ENCODE results near the gene WNK1.
"Not testable (repeated sequence)": the region's sequence is repeated elsewhere in the genome, so short reads cannot be mapped to it uniquely, and the experiment has no call there.

Gene WNK1

DNA sequence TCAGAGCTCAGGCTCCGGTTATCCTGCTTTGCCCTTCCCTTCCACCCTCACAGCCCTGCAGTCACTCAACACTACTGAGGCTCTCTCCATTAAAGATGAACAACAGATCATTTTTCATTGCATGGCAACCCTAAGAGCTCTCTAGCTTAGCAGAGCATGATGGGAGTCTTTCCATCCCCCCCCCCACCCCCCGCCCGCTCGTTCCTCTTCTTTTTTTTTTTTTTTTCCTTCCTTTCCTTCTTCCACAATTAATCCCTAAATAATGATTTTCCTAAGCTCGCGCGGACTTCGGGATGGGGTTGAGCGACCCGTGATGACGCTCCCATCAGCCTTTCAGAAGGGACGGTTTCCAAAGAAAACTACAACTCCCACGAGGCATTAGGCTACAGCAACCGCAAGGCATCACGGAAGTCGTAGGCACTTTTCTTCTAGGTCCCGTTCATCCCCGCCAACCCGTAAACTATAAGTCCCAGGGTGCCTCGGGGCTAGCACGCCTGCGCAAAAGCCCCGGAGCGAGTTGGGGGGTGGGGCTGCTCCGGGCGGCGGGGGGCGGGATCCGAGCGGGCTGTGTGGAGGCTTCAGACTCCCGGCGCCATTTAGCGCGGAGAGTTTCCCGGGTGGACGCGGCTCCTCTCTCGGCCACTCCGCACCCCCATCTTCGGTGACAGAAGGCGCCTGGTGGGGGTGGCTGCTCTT is at the start of gene WNK1:
Gene WNK1 (plus strand): TSS at position 581 of the 696 bp plus-strand sequence. CDS start 987 bp downstream, outside the sequence.
- DNase-seq (ENCODE audit: low spot score), result peak; percentile 99

DNA sequence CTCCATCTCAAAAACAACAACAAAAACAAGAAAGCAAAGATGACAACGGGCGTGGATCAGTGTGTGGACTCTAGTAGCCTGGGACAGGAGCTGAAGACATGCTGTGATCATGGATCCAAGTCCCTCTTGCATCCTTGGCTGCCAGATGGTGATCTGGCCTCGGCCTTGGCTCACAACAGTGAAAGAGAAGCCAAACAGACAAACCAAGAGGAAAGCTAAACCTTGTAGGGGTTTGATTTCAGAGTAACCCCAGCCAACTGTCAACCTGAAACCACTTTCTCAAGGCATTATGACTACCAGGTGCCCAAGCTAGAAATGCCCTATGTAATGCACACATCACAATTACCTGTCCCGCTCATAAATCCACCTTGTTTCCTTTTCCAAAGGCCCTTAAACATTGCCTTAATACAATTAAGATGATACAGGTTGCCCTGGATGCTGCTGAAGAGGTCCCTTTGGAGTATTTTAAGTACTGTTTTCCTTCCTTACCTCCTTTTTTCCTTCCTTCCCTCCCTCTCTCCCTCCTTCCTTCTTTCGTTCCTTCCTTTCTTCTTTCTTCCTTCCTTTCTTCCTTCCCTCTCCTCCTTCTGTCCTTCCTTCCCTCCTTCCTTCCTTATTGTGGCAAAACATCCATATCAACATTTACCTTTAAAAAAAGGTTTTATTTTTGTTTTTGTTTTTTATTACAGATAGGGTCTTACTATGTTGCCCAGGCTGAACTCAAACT is 47.7 kb upstream of the WNK1 start:
- DNase-seq (ENCODE audit: low spot score), result no peak

DNA sequence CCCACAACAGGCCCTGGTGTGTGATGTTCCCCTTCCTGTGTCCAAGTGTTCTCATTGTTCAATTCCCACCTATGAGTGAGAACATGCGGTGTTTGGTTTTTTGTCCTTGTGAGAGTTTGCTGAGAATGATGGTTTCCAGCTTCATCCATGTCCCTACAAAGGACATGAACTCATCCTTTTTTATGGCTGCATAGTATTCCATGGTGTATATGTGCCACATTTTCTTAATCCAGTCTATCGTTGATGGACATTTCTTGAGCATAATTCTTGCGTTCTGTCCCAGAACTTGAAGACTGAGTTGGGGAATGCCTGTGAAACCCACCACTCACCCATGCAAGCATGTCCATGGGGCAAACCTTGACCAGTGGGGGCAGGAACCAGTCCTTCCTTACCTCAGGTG is 44.3 kb upstream of the WNK1 start:
- not testable (repeated sequence) for DNase-seq (ENCODE audit: low spot score)

- DNase-seq (ENCODE audit: low spot score), result no peak
These were observed 42.8 kb upstream of the WNK1 start for GRCh38 chr12:709455-710020.

DNA sequence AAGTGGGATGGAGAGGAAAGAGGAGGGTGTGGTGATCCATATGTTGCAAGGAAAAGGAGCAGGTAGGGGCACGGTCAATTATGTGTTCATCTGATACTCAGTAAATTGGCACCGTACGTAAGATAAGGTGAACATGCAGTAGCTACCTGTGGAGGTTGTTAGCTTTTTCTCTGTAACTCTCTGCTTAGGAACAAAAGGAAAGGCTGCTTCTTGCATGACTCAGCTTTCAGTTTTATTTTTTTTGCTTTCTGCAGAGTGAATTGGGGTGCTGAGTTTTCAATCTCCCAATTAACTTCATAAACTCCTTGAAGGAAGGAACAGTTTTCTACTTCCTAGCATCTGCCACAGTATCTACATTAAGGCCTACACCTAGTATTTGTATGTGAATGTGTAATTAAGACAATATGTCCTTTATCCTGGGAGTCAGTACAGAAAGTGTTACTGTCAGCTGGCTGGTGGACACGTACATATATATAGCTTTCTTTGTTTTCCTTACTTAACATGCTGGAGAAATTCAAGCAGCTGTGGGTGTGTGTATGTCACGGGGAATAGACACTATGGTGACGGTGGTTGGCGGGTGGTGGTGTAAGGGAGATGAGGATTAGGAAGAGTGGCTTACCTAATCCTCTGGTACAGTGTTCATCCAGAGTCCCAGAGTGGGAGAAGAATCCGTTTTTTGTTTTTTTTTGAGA is 40.1 kb upstream of the WNK1 start:
- peak; percentile 48 for DNase-seq (ENCODE audit: low spot score)

DNA sequence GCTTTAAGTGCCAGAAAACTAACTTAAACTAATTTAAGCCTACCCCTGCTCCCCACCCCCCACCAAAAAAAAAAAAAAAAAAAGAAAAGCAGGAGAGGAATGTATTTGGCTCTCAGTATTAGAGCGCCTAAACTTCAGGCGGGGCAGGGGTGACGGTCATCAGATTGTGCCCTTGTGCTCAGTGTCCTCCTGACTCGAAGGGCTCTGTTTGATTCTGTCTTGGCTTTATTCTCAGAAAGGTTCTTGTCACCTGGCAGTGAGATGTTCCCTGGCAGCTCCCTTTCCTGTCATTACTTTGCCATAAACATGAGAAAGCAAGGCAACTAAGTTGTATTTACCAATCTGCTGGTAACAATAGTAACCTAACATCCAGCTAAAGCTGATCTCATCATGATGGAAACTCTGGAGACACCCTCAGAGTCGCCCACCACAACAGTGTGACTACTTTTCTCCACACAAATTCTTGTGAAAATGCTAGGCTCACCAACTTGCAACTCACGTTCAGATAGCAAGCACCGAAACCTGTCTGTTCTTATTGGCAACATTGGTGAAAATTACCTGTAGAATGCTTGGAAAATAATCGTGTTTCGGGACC is 39.0 kb upstream of the WNK1 start:
- no peak for DNase-seq (ENCODE audit: low spot score)

DNA sequence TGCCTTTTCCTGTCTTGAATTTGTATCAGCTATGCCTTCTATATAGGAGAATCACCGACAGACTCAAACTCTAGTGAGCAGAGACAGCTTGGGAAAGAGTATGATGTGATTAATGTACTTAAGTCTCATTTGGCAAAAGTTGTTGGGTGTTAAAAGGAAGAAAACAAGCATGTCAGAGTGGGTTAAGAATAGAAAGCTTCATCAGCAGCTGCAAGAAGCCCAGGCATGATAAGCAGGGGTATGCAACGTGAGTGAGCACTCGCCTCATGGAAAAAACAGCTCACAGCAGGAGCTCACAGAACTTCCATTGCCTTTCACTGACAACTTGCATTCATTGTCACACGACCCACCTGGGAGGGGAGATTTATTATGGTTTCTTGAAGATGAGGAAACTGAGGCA is 35.9 kb upstream of the WNK1 start:
- DNase-seq (ENCODE audit: low spot score), result no peak

- DNase-seq (ENCODE audit: low spot score), result no peak
These were observed 33.6 kb upstream of the WNK1 start for GRCh38 chr12:718756-719102.

- no peak for DNase-seq (ENCODE audit: low spot score)
These were observed 32.0 kb upstream of the WNK1 start for GRCh38 chr12:720231-720941.

- no peak for DNase-seq (ENCODE audit: low spot score)
These were observed 28.1 kb upstream of the WNK1 start for GRCh38 chr12:724194-724855.

DNA sequence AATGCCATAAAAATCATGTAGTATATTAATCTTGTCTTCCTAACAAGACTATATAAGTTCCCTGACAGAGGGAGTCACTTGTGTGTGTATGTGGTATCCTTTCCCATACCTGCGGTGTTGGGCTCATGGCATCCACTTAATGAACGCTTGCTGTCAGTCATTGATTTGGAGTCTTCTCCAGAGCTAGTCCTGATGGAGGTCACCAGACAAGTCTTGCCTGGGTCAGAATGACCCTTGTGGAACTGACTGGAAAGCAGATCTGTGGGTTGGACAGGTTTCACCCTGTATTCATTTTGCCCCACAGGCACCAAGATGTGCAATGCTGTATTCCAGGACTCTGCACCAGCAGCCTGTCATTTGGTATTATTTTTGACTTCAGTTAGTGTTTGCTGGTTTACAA is 27.3 kb upstream of the WNK1 start:
- no peak for DNase-seq (ENCODE audit: low spot score)

DNA sequence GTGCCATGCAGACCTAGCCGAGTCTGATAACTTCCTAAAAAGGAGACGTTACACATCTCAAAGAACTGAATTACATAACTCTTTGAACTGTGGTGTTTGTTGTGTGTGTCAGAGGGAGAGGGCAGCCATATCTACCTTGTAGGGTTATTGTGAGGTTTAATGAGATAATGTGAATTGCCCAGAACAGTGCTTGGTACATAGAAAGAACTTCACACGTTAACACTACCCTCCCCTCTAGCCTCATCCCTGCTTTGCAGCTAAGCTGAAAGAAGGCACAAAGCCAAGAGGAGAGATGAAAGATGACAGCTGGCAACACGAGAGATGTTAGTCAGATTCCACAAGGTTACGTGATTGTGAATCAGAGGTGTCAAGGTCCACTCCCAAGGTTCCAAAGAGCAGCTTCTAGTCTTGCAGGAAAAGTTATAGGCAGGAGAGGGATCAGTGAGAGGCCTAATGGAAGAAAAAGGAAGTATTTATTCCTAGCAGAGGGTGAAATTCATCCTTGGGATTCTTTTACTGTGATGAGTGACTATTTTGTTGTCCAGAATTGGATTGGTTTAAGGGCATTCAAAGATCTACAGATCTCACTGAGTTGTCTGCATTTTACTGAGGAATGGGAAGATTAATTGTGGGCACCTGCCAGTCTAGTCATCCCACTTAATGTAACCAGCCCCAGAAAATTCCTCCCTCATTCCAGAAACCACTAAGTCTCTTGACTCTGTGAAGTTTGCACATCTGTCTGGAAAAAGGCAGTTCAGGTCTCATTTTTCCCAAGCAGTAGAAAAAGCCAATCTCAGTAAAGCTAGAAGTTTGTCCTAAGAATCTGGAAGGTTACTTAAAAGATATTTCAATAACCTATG is 25.9 kb upstream of the WNK1 start:
- no peak for DNase-seq (ENCODE audit: low spot score)

DNA sequence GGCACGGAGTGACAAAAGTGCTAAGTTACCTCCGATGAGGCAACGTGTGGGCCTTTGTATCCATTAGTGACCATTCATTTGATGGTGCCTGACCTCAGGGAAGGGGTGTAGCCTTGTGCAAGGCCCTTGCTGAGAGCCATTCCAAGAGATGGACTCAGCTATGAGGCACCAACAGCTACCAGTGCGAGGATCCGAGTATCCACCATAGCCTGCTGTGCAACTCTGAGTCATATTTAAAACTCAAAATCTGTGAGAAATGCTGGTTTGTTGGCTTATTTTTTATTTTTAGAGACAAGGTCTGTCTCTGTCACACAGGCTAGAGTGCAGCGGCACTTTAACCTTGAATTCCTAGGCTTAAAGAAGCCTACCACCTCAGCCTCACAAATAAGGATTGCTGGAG is 25.1 kb upstream of the WNK1 start:
- DNase-seq (ENCODE audit: low spot score), result no peak

GRCh38 chr12:728781-729180 is 23.6 kb upstream of the WNK1 start:
- no peak for DNase-seq (ENCODE audit: low spot score)

DNA sequence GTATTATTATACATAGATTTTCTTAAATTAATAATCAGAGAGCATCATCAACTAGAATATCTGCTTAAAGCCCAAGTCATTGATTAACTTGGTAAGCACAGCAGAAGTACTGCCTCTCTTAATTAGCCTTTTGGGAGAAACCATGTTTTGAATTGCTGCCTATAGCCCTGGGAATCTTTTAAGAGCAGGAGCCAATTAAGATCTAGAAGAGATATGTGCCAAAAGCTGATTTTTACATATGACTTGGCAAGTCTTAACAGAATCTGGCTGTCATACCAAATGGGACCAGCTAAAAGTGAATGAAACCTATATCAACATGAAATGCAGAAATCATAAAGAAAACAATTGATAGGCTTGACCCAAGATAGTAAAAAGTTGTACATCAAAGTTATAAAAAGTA is 23.2 kb upstream of the WNK1 start:
- no peak for DNase-seq (ENCODE audit: low spot score)

- DNase-seq (ENCODE audit: low spot score), result no peak
These were observed 21.8 kb upstream of the WNK1 start for GRCh38 chr12:730550-730949.

GRCh38 chr12:737122-737739 is 15.1 kb upstream of the WNK1 start:
- no peak for DNase-seq (ENCODE audit: low spot score)

DNA sequence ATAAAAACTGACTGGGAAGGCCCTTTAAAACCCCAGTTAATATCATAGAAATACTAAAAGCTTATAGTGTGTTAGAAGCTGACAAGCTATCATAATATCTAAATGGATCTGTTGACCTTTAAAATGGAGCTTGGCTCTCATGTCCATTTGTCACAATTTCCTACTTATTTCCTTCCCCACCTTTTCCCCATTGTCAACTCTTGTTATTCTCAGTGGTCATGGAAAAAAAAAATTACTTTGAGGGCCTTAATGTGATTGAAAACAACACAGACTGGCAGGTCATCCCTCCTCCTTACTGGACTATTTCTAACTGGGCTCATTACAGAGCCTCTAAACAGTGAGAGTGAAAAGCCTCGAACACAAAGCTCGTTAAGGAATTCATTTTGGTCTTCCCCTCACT is 13.7 kb upstream of the WNK1 start:
- DNase-seq (ENCODE audit: low spot score), result no peak

DNA sequence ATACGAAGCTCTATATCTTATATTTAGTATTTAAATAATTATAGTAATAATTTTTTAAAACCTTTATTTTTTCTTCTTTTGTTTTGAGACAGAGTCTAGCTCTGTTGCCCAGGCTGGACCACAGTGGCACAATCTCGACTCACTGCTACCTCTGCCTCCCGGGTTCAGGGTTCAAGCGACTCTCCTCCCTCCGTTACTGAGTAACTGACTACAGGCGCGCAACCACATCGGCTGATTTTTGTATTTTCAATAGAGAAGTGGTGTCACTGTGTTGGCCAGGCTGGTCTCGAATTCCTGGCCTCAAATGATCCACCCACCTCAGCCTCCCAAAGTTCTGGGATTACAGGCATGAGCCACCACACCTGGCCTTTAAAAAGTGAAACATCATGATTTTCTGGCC is 13.0 kb upstream of the WNK1 start:
- DNase-seq (ENCODE audit: low spot score), result no peak

DNA sequence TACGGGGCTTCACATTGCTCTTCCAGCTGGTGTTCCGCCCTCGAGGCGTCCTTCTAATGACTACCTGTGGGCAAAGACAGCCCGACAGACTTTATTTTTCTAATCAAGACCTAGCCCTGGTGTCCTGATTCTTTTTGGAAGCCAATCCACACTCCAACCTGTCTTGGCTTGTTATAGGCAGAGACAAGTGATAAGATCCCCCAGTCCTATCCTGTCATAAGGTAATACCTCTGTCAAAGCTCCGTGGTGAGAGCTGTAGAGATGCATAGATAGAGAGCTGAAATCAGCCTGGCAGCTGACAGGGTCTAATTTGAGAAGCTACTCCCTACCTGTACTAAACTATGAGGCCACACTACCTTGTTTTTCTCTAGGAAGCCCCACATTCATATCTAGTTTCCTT is 11.5 kb upstream of the WNK1 start:
- no peak for DNase-seq (ENCODE audit: low spot score)

Data from putamen (tissue), 1 donor.